CD14-positive monocyte (primary cell): ENCODE data around the gene ZNF503. TPM values are rescaled to one million over a fixed set of nuclear protein-coding genes. Genes with fewer than 3 reads are reported as not detected.

Experiments
- DNase-seq, 3 donors: peaks; one replicate each; pipeline ENCODE4 v3.0.0-alpha.2; 2011 to 2022
- H2AFZ ChIP-seq: 2 replicates; pipeline ENCODE4 v1.6.0; 2012; ENCODE audit warnings: mild to moderate bottlenecking, low read depth, low read length, inconsistent platforms; ENCODE audit not compliant: insufficient read depth, poor library complexity, severe bottlenecking
- H3K27ac ChIP-seq, 2 donors: 1 replicate in 1 of 2; 2 replicates in 1 of 2; pipeline ENCODE4 v1.5.1; 2012 to 2013; ENCODE audit warnings: low read length in 2 of 2, control low read depth in 1 of 2, inconsistent platforms in 1 of 2, low read depth in 1 of 2, mild to moderate bottlenecking in 1 of 2
- H3K27me3 ChIP-seq, 2 donors: one replicate each; pipeline versions ENCODE4 v1.6.0 to v1.6.1; 2011 to 2013; ENCODE audit warnings: low read length in 2 of 2; ENCODE audit not compliant: control insufficient read depth in 2 of 2, insufficient read depth in 2 of 2
- H3K36me3 ChIP-seq, 2 donors: replicated peaks in 1 of 2; 1 replicate in 1 of 2; 2 replicates in 1 of 2; pipeline versions ENCODE4 v1.5.1 to v1.6.1; 2012 to 2013; ENCODE audit warnings: low read length in 2 of 2, control low read depth in 1 of 2, inconsistent platforms in 1 of 2, mild to moderate bottlenecking in 1 of 2; ENCODE audit not compliant: insufficient read depth in 2 of 2, control insufficient read depth in 1 of 2
- H3K4me1 ChIP-seq, 2 donors: 1 replicate in 1 of 2; 2 replicates in 1 of 2; pipeline versions ENCODE4 v1.5.1 to v1.6.1; 2012 to 2013; ENCODE audit warnings: low read length in 2 of 2, control low read depth in 1 of 2, inconsistent platforms in 1 of 2, mild to moderate bottlenecking in 1 of 2, moderate library complexity in 1 of 2; ENCODE audit not compliant: insufficient read depth in 2 of 2, control insufficient read depth in 1 of 2
- H3K4me2 ChIP-seq: replicated peaks from 2 replicates; pipeline ENCODE3; 2012; ENCODE audit warnings: low read length, moderate library complexity, mild to moderate bottlenecking; ENCODE audit not compliant: poor library complexity, severe bottlenecking; ENCODE audit errors: extremely low read depth
- H3K4me3 ChIP-seq, 3 experiments: fragments of 200-600 bp in 1 of 3; sonication (generic) in 1 of 3; replicated peaks in 1 of 3; 1 replicate in 2 of 3; 2 replicates in 1 of 3; pipeline ENCODE4 v1.5.1; 2011 to 2013; ENCODE audit warnings: low read length in 3 of 3, mild to moderate bottlenecking in 3 of 3, control low read depth in 2 of 3, low read depth in 2 of 3, inconsistent platforms in 1 of 3, moderate library complexity in 1 of 3
- H3K79me2 ChIP-seq: 2 replicates; pipeline ENCODE4 v1.6.0; 2012; ENCODE audit warnings: mild to moderate bottlenecking, control low read depth, inconsistent platforms, low read length, moderate library complexity; ENCODE audit not compliant: insufficient read depth
- H3K9ac ChIP-seq: 2 replicates; pipeline ENCODE4 v1.6.0; 2017; ENCODE audit warnings: low read length, mild to moderate bottlenecking; ENCODE audit not compliant: insufficient read depth, poor library complexity, severe bottlenecking
- H3K9me3 ChIP-seq, 2 donors: replicated peaks in 1 of 2; 1 replicate in 1 of 2; 2 replicates in 1 of 2; pipeline versions ENCODE4 v1.5.1 to v1.6.1; 2012 to 2013; ENCODE audit warnings: low read length in 2 of 2, control low read depth in 1 of 2; ENCODE audit not compliant: control insufficient read depth in 1 of 2, insufficient read depth in 1 of 2
- H4K20me1 ChIP-seq: 2 replicates; pipeline ENCODE4 v1.6.0; 2012; ENCODE audit warnings: mild to moderate bottlenecking, low read length, control low read depth, moderate library complexity; ENCODE audit not compliant: insufficient read depth
- H3K27ac Mint-ChIP-seq, 7 donors: one replicate each; pipeline ENCODE4 v1.8.0; 2020; ENCODE audit warnings: mild to moderate bottlenecking in 7 of 7, mixed read lengths in 7 of 7, moderate library complexity in 6 of 7, inconsistent platforms in 2 of 7
- H3K27me3 Mint-ChIP-seq, 3 donors: one replicate each; pipeline ENCODE4 v1.8.0; 2021 to 2022; ENCODE audit warnings: low read depth in 3 of 3, mild to moderate bottlenecking in 3 of 3, mixed read lengths in 3 of 3, moderate library complexity in 3 of 3, inconsistent platforms in 1 of 3
- H3K36me3 Mint-ChIP-seq, 2 donors: one replicate each; pipeline ENCODE4 v1.8.0; 2020; ENCODE audit warnings: mixed read lengths in 2 of 2, inconsistent platforms in 1 of 2, mild to moderate bottlenecking in 1 of 2
- H3K4me1 Mint-ChIP-seq: one replicate; pipeline ENCODE4 v1.8.0; 2020; ENCODE audit warnings: mild to moderate bottlenecking, mixed read lengths
- H3K4me3 Mint-ChIP-seq, 2 donors: one replicate each; pipeline ENCODE4 v1.8.0; 2020; ENCODE audit warnings: mild to moderate bottlenecking in 2 of 2, mixed read lengths in 2 of 2, moderate library complexity in 1 of 2
- H3K9me3 Mint-ChIP-seq, 7 donors: one replicate each; pipeline ENCODE4 v1.8.0; 2020 to 2022; ENCODE audit warnings: mixed read lengths in 7 of 7, mild to moderate bottlenecking in 6 of 7, moderate library complexity in 6 of 7, inconsistent platforms in 2 of 7
- CTCF ChIP-seq: fragments of 200-600 bp; IDR thresholded peaks from one replicate; pipeline ENCODE4 v1.8.0; 2022; ENCODE audit warnings: antibody characterized with exemption, mild to moderate bottlenecking
- WGBS: methylation state at CpG from one replicate; pipeline ENCODE4 v1.1.5; 2013; ENCODE audit warnings: missing lambda C conversion rate; ENCODE audit not compliant: insufficient coverage; 5-methylcytosine and 5-hydroxymethylcytosine counted together
- intact Hi-C, 2 donors: fragments of 100-400 bp; cut with micrococcal nuclease; formaldehyde crosslinking; loops; one replicate each; pipeline versions ENCODE4 v1.15.0 to v1.15.1; 2023
- polyA plus RNA-seq, 3 donors: library from polyadenylated mRNA; depleted of rRNA in 1 of 3; unstranded in 2 of 3; stranded (reverse) in 1 of 3; fragments of 300-500 nt in 2 of 3; fragments of >200 nt in 1 of 3; fragmentation: Illumina TruSeq in 2 of 3; gene quantifications; 1 replicate in 2 of 3; 2 replicates in 1 of 3; pipeline ENCODE4 v1.2.3, GENCODE V29; 2012 to 2021

Gene ZNF503
- polyA plus RNA-seq, 3 donors, result 0.65 to 7.2 (median 1.3) TPM

GRCh38 chr10:75400163-75400770 is 1.3 kb downstream of the ZNF503 start:
- TF ChIP-seq CTCF, result peak; percentile 51
- Histone ChIP-seq H3K79me2 (peaks cover 13% of the 10 kb centered on the region), H3K27ac (peak overlapping the region; percentile 80 to 85), H3K4me1 (peaks cover 54 to 73% of the 10 kb centered on the region in 2 donors), H2AFZ (peak overlapping the region; percentile 85), H3K4me2 (peak overlapping the region; percentile 98), H3K9ac (peak overlapping the region; percentile 74), H3K36me3 (peaks cover 2 to 10% of the 10 kb centered on the region in 2 donors), H3K4me3 (peak overlapping the region; percentile 81 to 100 (median 83)), H3K27me3 (peaks cover 35 to 57% of the 10 kb centered on the region in 2 donors), H4K20me1 (peaks cover 44% of the 10 kb centered on the region), H3K9me3 (peaks cover 0 to 9% of the 10 kb centered on the region in 2 donors)
- Mint-ChIP-seq H3K9me3 (peaks cover 0 to 23% (median 12%) of the 10 kb centered on the region in 7 donors), H3K4me1 (peaks cover 41% of the 10 kb centered on the region), H3K4me3 (peak overlapping the region; percentile 96 to 97), H3K36me3 (peaks cover 25 to 26% of the 10 kb centered on the region in 2 donors), H3K27me3 (peaks cover 48 to 66% (median 55%) of the 10 kb centered on the region in 3 donors), H3K27ac (peak overlapping the region; percentile 78 to 96 (median 90))
- intact Hi-C loops, result loop anchor here (1.0 to 10.0 kb wide), 6 partner anchors 30 to 637 kb away; no protein-coding TSS in a partner anchor
- under 1% methylated on average over 35 of the region's 39 CpGs for WGBS
- no peak for DNase-seq

- Histone ChIP-seq H3K27me3 (peaks cover 29 to 56% of the 10 kb centered on the region in 2 donors), H2AFZ (peak overlapping the region; percentile 85)
- intact Hi-C loops, result loop anchor here (1.0 to 10.0 kb wide), 9 partner anchors 31 to 1148 kb away; no protein-coding TSS in a partner anchor
Measured at GRCh38 chr10:75399461-75400162, 2.0 kb downstream of the ZNF503 start.

More at GRCh38 chr10:75399461-75400162, 2.0 kb downstream of the ZNF503 start:
- peak overlapping the region; percentile 96 to 97 for H3K4me3 Mint-ChIP-seq
- peak; percentile 60 to 73 (median 68) for DNase-seq
- WGBS, result 37% methylated on average over 61 of the region's 71 CpGs
- H3K27ac Mint-ChIP-seq, result peak overlapping the region in 5 of 7 donors; percentile 1 to 96 (median 89)
- Histone ChIP-seq H3K36me3 (peaks cover 2 to 10% of the 10 kb centered on the region in 2 donors), H3K79me2 (peaks cover 13% of the 10 kb centered on the region), H4K20me1 (peaks cover 38% of the 10 kb centered on the region), H3K4me1 (peaks cover 50 to 70% of the 10 kb centered on the region in 2 donors), H3K9ac (peak overlapping the region; percentile 74), H3K4me3 (peak overlapping the region; percentile 81 to 100 (median 83)), H3K4me2 (peak overlapping the region; percentile 98), H3K9me3 (peaks cover 0 to 9% of the 10 kb centered on the region in 2 donors), H3K27ac (peak overlapping the region; percentile 80 to 85)
- TF ChIP-seq CTCF, result peak; percentile 81
- H3K27me3 Mint-ChIP-seq, result peaks cover 49 to 66% (median 55%) of the 10 kb centered on the region in 3 donors
- H3K9me3 Mint-ChIP-seq, result peaks cover 0 to 25% (median 14%) of the 10 kb centered on the region in 7 donors
- H3K36me3 Mint-ChIP-seq, result peaks cover 26 to 31% of the 10 kb centered on the region in 2 donors
- H3K4me1 Mint-ChIP-seq, result peaks cover 41% of the 10 kb centered on the region
